MM.1S (cell line): Measurements from ENCODE around the gene GAB2.

Source experiments
- EZH2 ChIP-seq: fragments of 300-600 bp; sonication (generic); optimal IDR thresholded peaks from 2 replicates; pipeline ENCODE3; 2017; ENCODE audit warnings: low read depth, mild to moderate bottlenecking, antibody characterized with exemption, low read length, mixed read lengths
- EZH2phosphoT487 ChIP-seq: fragments of 300-600 bp; sonication (generic); IDR thresholded peaks from 2 replicates; pipeline ENCODE4 v1.6.1; 2018; ENCODE audit warnings: antibody characterized with exemption, low read length
- TF ChIP-seq, protein P1 (sequence below): fragments of 300-600 bp; sonication (generic); IDR thresholded peaks from 2 replicates; pipeline ENCODE4 v1.5.1; 2016; ENCODE audit warnings: antibody characterized with exemption, low read length, mixed read lengths

DNA sequence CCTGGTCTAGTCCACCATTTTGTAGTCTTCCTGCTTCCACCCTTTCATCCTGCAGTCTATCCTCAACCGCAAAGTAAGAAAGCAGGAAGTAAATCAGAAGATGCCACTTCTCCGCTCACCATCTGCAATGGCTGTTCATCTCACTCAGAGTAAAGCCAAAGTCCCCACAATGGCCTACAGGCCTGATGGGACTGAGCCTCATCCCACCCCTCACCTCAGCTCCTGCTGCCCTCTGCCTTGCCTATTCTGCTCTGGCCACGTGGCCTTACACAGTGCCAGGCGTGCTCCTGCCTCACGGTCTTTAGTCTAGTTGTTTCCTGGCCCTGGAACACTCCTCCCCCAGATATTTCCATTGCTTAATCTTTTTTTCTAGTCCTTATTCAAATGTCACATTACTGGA lies 133.4 kb downstream of the GAB2 start:
- TF ChIP-seq, protein P1, sequence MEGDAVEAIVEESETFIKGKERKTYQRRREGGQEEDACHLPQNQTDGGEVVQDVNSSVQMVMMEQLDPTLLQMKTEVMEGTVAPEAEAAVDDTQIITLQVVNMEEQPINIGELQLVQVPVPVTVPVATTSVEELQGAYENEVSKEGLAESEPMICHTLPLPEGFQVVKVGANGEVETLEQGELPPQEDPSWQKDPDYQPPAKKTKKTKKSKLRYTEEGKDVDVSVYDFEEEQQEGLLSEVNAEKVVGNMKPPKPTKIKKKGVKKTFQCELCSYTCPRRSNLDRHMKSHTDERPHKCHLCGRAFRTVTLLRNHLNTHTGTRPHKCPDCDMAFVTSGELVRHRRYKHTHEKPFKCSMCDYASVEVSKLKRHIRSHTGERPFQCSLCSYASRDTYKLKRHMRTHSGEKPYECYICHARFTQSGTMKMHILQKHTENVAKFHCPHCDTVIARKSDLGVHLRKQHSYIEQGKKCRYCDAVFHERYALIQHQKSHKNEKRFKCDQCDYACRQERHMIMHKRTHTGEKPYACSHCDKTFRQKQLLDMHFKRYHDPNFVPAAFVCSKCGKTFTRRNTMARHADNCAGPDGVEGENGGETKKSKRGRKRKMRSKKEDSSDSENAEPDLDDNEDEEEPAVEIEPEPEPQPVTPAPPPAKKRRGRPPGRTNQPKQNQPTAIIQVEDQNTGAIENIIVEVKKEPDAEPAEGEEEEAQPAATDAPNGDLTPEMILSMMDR, result no peak
- TF ChIP-seq EZH2 (no peak), EZH2phosphoT487 (no peak)
